ENCODE data around the gene MST1. TPM values are rescaled to one million over a fixed set of nuclear protein-coding genes. Genes with fewer than 3 reads are reported as not detected.

Gene MST1
- total and polyA plus RNA-seq, 2 of the 4 experiments (the other 2 are of a cell fraction), result 1.3 to 13.0 TPM

- Histone ChIP-seq H3K4me3 (ENCODE audit: insufficient read depth, low read depth, low read length) (no peak overlapping the region), H3K56ac (ENCODE audit: extremely low read depth, insufficient read depth, low read length) (no peak overlapping the region), H2BK20ac (ENCODE audit: low read depth, low read length) (no peak overlapping the region), H2AK5ac (ENCODE audit: low read depth, low read length) (no peak overlapping the region), H2AFZ (replicated peaks; ENCODE audit: low read length, poor library complexity) (no peak overlapping the region), H3K27ac (ENCODE audit: insufficient read depth, low read length) (no peak overlapping the region), H3K14ac (replicated peaks; ENCODE audit: low read depth, low read length) (no peak overlapping the region), H4K20me1 (ENCODE audit: insufficient read depth, low read length) (no peaks in the 10 kb centered on the region), H3K4me2 (ENCODE audit: low read depth, low read length) (no peak overlapping the region), H3K9me1 (ENCODE audit: insufficient read depth, low read length) (no peaks in the 10 kb centered on the region), H2BK15ac (ENCODE audit: low read depth, low read length) (no peak overlapping the region), H3K79me1 (ENCODE audit: low read depth in 1 of 2, low read length in 2 of 2) (no peaks in the 10 kb centered on the region), H3K36me3 (ENCODE audit: control insufficient read depth, insufficient read depth, low read length) (no peaks in the 10 kb centered on the region), H4K91ac (ENCODE audit: insufficient read depth, low read depth, low read length) (no peak overlapping the region), H3K4ac (ENCODE audit: low read depth, low read length) (no peak overlapping the region), H3K23ac (ENCODE audit: low read depth, low read length) (no peak overlapping the region), H4K8ac (ENCODE audit: low read depth in 2 of 2, low read length in 2 of 2) (no peak overlapping the region), H3K18ac (ENCODE audit: low read depth, low read length) (no peak overlapping the region), H3K9me3 (ENCODE audit: control insufficient read depth, insufficient read depth, low read length) (no peaks in the 10 kb centered on the region), H3K27me3 (ENCODE audit: control insufficient read depth, insufficient read depth, low read length) (peaks cover 44% of the 10 kb centered on the region), H3K4me1 (ENCODE audit: control insufficient read depth, insufficient read depth, low read length) (no peaks in the 10 kb centered on the region), H3K9ac (ENCODE audit: low read depth, low read length) (no peak overlapping the region), H2AK9ac (replicated peaks; ENCODE audit: low read depth, low read length, poor library complexity) (no peak overlapping the region), H2BK120ac (ENCODE audit: low read depth, low read length) (no peak overlapping the region), H2BK5ac (ENCODE audit: low read depth, low read length, poor library complexity, severe bottlenecking) (no peak overlapping the region), H4K5ac (ENCODE audit: low read depth, low read length) (no peak overlapping the region)
- intact Hi-C loops (cut with micrococcal nuclease), result no loop called here
- dilution Hi-C loops (cut with HindIII; ENCODE audit: low sequenced_read_pairs, unreplicated experiment), result no loop called here
- CTCF ChIA-PET, result no interaction called here
- DNase-seq (no peak), ATAC-seq (ENCODE audit: low read depth) (0 out of 2 replicates have a peak, but pooled peaks have one; percentile 27)
- in situ Hi-C loops (cut with MboI; ENCODE audit: low sequenced_read_pairs), result no loop called here
- no TSS peak for BruUV-seq (replicated peaks)
- POLR2A ChIA-PET (ENCODE audit: unreplicated experiment), result no interaction called here
- no peak for TF ChIP-seq MAFK (IDR thresholded peaks at IDR 0.05; ENCODE audit: low read depth, low read length)
- no peak for TF ChIP-seq CHD1 (IDR thresholded peaks at IDR 0.05; ENCODE audit: low read depth, low read length)
- peak; percentile 8; the same call in 1 of the 2 replicates for TF ChIP-seq RAD21 (IDR thresholded peaks at IDR 0.05; ENCODE audit: low read length)
- TF ChIP-seq CTCF (conservative IDR thresholded peaks at IDR 0.05; ENCODE audit: low read depth, low read length), result 0 out of 2 replicates have a peak, but pooled peaks have one; percentile 10
- WGBS, 2 experiments (ENCODE audit: extremely low coverage in 2 of 2, insufficient read length in 1 of 2), result 61% methylated on average over 13 of the region's 18 CpGs; no CpG with 5 or more reads in 1 of the 2 experiments
Observed at GRCh38 chr3:49656541-49657112, 32.6 kb downstream of the MST1 start.
